Activated CD8-positive, alpha-beta memory T cell treated with anti-CD3 and anti-CD28 coated beads for 48 hours (primary cell): ENCODE results near the gene CCDC102A.
A peak's percentile ranks its signal among the peaks of the same experiment; 100 is the strongest.

Source experiments
- DNase-seq, 3 experiments: peaks; one replicate each; pipeline ENCODE4 v3.0.0-alpha.2; 2020; ENCODE audit warnings: low read depth in 2 of 3, low spot score in 2 of 3

The CCDC102A gene

DNA sequence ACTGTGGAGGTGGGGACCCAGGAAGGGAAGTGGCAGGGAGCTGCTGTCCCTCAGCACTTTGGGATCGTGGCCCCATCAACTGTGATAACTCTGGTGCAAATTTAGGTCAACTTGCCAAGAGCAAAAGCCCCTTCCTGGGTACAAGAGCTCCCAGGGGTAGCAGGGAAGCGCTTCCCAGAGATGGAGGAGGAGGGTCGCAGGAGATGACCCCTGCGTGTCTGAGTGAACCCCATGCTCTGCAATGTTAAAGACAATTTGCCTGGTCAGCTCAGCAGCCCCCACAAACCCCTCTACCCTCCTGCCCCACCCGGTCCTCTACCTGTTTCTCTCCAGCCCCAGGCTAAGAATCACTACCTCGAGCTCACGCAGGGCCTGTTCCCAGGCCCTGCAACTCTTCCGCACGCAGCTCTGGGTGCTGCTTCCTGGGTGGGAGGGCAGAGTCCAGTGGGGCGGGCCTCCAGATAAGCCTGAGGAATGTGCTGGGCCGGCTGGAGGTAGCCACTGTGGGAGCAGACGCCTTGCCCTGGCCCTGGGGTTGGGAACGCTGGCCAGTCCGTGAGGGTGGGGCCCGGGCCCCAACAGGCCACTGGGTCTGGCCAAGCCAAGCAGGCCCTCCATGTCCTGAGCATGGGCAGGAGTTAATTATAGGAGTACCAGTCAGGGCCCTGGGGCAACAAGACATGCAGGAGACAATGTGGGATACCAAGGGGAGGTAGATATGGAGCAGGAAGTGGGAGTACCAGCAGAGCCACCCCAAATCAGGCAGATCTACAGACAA lies 56.2 kb downstream of the CCDC102A start:
- DNase-seq, result no peak

- DNase-seq, result no peak
Measured at GRCh38 chr16:57479205-57479975, 57.0 kb downstream of the CCDC102A start.

- no peak for DNase-seq
Measured at GRCh38 chr16:57478396-57479204, 57.8 kb downstream of the CCDC102A start.

DNA sequence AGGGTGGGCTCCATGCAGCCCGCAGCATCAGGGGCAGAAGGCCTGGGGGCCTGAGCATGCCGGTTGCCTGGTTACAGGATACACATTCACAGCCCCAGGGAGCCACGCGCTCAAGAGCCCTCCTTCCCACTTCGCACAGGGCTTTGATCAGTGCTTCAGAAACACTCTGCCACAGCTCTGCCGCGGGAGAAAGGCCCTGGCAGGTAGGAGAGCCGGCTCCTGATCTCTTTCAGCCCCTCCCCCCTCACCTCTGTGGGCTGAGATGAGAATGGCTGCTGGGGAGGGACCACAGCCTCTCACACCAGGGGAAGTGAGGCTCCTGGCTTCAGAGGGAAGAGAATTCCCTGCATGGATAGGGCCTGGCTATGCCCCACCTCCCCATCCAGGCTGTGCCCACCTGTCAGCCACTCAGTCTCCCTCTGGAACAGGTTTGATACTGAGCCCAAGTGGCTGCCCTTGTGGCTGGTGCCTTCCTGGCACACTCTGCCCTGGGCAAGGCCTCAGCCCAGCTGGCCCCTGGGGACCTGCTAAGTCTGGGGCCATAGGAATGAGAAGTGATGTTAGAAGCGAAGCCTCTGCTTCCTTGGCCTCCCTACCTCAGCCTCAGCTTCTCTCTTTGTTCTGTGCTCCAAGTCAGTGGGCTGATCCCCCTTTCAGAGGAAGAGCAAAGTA lies 58.7 kb downstream of the CCDC102A start:
- DNase-seq, result no peak

DNA sequence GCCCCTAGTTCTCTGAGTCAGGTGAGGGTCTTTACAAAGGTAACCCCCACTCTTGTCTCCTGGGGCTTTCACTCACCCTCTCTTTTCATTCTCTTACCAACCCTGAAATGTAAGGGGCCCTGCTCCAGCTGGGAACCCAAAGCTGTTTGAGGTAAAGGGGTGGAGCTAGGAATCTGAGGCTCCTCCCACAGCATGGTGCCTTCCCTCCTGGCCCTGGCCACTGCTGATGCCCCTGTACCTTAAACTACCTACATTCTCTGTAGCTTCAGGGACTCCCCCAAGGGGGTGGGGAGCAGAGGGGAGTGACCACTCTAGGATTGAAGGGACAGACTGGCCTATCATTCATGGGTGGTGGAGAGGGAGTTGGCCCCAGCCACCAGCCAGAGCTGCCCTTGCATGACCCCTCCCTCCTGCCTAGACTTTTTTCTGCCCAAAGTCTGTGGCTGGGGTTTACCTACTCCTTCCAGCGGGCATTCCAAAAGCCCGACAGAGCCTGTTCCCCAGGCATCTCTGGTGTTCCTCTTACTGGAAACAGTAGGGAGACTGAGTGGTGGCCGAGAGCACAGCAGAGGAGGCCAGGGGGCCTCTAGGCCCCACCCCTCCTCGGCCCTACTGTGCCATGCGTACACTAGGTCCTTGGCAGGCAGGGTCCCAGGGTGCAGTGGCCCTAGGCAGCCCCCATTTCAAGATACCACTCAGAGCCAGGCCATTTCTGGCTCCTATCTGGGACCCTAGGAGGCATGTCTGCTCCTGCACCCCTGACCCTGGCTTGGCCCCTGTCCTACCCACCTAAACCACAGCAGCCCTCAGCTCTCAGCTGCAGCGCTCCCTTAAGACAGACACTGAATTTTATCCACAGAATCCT lies 59.6 kb downstream of the CCDC102A start:
- no peak for DNase-seq

DNA sequence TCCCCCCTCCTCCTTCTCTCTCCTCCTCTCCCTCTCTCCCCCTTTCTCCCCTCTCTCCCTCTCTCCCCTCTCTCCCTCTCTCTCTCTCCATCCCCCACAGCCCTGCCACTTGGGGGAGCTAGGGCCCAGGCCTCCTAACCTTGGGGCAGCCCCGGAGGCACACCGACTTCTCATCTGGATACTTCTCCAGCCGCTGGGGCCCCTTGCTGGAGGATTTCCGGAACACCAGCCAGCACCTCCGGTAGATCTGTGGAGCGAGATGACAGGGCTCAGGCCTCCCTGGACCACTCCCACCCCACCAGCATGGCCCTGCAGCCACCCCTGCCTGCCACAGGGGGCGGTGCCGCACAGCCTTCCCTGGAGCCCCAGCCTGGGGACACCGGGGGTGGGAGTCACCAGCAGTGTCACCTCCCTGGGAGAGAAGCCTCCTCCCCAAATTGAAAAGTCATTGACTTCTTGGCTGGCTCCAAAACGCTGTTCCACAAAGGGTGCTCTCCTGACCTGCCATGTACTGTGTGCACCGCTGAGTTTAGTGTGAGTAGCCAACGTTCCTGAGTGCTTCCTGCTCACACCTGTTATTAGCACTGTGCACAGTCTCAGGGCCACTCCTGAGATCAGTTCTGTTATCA lies 60.5 kb downstream of the CCDC102A start:
- peak; percentile 59 to 72 (median 67) for DNase-seq

DNA sequence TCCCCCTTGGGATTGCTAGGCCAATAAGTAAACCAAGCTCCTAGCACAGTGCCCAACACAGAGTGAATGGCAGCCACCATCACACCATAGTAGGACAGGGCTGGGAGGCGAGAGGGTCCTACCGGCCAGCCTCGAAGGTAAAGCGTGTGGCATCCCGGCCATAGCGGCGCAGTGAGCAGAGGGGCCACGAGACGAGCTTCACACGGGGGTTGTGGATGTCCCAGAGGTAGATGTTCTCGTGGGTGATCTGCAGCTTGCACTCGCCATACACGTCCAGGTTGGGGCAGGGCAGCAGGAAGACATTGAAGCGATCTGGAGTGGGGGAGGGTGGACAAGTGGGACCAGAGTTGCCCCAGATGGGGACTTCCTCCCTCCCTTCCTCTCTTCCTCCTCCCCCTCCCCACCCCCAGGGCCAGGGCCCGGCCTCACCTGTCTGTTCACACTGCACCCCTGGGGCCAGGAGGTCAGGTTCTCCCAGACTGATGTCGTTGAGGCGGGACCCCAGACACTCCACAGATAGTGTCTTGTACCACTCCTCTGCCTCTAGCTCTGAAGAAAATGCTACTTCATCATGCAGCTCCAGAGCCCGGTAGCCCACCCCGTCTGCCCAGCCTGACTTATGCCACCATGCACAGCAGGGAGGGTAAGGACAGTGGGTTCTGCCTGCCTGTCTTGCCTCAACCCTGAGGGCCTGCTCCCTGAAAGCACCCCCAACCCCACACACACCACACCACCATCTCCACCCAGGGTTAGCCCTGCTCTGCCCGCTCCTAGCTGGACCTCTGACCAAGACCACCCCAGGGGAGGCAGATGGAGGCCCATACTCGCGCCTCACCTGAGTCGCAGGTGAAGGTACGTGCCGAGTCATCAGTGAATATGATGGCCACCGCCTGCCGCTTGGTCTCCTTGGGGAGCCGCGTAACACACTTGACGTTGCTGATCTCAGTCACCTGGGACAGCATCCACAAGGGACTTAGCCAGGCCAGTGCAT lies 61.4 kb downstream of the CCDC102A start:
- DNase-seq, result no peak

DNA sequence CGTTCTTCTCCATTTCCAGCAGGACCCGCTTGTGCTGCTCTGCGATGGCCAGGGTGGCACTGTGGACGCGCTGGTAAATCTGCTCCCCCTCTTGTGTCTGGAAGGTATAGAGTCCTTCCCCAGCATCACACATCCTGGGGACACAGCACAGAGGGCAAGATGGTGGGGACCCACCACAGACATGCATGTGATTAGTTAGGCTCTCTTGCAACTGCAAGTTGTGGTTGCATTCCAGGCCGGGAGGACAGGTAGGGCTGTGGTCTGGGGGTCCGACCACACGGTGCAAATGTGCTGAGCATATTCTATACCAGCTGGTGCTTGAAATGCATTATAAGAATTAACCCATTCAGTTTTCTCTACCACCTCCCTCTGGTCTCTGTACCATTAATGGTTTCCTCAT lies 62.5 kb downstream of the CCDC102A start:
- DNase-seq, result no peak

- DNase-seq, result no peak
Measured at GRCh38 chr16:57473176-57473840, 63.1 kb downstream of the CCDC102A start.

GRCh38 chr16:57472665-57473060 lies 63.7 kb downstream of the CCDC102A start:
- DNase-seq, result no peak

DNA sequence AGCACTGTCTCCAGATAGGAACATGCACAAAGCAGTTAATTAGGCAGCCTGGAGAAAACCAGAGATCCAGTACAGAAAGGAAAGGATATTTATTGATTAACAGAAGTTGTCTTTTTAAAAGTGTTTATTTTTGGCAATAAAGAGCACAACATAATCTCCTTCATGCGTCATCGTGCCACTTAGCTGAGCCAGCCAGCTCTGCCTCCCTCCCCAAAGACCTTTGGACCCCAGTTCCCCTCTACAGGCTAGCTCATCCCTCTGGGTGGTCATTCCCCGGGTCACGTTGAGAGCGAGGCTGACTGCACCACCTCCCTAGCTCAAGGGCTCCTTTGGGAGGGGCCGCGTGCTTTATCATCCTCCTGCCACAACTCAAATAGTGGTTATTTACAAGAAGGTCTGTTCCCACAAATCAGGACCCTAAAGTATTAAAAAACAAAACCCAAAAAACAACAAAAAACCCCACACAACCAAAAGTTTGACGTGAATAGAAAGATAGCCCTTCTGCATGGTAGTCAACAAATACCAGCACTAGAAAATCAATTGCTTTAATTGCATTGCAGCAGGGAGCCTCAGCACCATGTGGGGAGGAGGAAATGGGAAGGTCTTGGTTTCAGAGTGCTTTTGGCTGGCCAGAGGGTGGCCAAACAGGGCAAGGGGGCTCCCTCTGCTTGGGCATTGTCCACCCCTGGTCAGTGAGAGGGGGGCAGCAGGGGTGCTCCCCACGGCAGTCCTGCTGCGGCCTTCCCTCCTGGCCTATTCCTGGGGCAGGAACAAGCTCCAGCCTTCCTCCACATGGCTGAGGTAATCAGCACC lies 64.3 kb downstream of the CCDC102A start:
- no peak for DNase-seq

GRCh38 chr16:57471209-57471608 lies 65.2 kb downstream of the CCDC102A start:
- no peak for DNase-seq

- no peak for DNase-seq
Measured at GRCh38 chr16:57470711-57471110, 65.7 kb downstream of the CCDC102A start.

- DNase-seq, result no peak
Measured at GRCh38 chr16:57469917-57470470, 66.4 kb downstream of the CCDC102A start.

DNA sequence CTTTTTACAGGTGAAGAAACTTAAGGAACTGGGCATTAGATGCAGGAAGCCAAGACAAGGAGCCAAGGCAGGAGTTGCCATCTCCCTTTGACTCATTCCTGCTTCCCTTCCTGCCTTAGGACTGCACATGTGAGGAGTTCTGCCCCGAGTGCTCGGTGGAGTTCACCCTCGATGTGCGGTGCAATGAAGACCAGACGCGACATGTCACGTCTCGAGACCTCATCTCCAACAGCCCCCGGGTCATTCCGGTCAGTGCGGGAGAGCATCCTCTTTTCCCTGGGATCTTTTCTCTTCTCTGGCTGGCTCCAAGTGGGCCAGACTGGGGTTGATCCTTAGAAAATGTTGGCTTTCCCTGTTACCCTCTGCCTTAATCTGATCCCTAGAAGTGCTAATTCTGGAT lies 67.3 kb downstream of the CCDC102A start:
- no peak for DNase-seq

- no peak for DNase-seq
Measured at GRCh38 chr16:57468346-57468745, 68.0 kb downstream of the CCDC102A start.

GRCh38 chr16:57464523-57464922 lies 71.8 kb downstream of the CCDC102A start:
- DNase-seq, result no peak
